RPMI8226 (cell line): ENCODE data around the gene SPOCK3.
"Not testable (repeated sequence)": the region's sequence is repeated elsewhere in the genome, so short reads cannot be mapped to it uniquely, and the experiment has no call there.

Experiments
- DNase-seq: peaks from one replicate; pipeline ENCODE4 v3.0.0-alpha.2; 2015

Gene SPOCK3

DNA sequence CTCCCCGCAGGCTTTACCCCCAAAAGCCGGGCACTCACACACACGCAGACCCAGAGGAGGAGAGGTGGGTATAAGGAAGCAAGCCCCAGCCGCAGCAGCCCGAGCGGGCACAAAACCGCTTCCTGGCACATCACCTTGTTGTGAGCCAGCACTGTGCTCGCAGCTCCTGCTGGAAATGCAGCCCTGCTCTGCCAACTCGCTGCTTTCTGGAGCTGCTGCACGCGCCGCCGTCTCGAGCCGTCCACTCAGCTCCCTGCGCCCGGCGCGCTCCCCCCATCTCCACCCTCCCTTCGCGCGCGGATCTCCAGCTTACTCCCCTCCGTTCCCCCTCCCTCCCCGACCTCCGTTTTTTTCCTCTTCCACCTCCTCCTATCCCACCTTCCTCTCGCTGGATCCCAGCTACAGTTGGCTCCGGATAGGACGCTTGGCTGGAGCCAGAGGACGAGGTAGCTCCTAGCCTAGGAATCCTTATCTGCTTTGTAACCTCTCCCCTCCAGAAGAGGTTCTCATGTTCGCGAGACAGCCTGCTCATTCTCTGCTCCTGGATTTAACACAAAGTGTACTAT lies at the start of gene SPOCK3:
TSS of gene SPOCK3 (minus strand) at position 179 of the 566 bp plus-strand sequence.
- DNase-seq = peak; percentile 4

DNA sequence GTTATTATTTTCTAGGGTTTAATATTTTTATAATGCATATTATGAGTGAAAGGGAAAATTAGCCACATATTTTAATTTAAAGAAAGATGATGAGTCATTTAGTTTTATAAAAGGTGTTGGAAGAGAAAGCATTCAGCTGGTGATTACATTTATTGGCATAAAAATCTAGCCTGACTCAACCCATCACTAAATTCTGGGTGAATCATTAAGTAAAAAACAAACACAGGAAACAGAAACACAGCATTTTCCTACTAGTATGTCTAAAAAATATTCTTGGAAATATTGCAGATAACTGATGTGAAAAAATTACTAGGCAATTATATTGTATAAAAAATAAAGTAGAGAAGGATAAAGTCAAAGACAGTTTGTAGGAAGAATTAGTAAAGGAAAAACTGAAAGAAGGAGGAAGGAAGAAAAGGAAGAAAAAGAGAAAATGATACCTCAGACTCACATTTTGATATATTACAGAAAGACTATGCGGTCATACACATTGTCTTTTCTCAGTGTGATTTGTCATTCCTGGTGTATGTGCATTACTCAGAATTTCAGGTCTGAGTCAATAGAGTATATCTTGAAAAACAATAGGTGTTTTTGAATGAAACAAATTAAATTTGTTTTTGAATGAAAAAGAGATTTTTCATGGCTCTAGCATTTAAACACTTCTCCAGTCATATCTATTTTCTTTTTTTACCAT lies 48.0 kb upstream of the SPOCK3 start:
- DNase-seq = no peak

DNA sequence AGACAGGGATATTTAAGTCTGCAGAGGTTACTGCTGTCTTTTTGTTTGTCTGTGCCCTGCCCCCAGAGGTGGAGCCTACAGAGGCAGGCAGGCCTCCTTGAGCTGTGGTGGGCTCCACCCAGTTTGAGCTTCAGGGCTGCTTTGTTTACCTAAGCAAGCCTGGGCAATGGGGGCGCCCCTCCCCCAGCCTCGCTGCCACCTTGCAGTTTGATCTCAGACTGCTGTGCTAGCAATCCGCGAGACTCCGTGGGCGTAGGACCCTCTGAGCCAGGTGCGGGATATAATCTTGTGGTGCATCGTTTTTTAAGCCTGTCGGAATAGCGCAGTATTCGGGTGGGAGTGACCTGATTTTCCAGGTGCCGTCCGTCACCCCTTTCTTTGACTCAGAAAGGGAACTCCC lies 47.3 kb upstream of the SPOCK3 start:
- DNase-seq = not testable (repeated sequence)

DNA sequence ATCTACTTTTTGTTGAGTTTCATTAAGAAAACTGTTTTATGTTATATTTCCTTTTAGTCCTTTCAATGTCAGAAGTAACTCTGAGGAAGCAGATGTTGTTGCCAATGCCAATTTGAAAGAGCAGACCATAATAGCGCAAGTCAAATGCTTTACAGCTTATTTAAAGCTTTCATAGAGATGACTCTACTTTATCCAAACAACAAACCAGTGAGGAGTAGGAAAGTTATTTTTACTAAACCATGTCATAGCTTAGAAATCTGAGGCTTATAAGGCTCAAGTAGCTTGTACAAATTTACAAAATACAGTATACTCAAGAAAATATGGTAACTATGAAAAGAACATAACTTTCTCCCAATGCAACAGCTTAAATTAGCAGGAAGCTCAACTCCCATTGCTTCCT lies 40.1 kb upstream of the SPOCK3 start:
- DNase-seq = no peak

DNA sequence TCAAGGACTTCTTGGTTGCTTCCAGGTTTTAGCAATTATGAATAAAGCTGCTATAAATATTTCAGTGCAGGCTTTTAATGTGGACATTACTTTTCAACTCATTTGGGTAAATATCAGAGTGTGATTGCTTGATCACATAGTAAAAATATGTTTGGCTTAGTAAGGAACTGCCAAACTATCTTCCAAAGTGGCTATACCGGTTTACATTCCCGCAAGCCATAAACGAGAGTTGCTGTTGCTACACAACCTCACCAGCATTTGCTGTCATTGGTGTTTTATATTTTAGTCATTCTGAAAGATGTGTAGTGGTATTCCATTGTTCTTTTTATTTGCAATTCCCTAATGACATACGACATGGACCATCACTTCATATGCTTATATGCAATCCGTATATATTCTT lies 30.9 kb upstream of the SPOCK3 start:
- DNase-seq = no peak

DNA sequence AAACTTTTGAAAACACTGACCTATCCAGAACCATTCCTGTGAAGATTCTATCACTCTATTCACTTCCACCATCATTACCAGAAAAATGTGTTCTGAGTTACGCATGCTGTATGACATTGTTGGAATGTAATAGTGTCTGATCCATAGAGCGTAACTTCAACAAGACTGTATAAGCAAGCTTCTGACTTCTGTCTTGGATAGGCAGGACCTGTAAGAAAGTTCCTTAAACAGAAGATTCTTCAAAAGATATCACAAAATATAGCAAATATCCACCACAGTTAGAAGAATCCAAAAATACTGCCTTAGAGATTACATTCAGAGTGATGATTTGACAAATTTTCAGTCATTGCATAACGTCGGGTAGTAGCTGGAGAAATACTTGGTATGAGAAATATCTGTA lies 14.0 kb upstream of the SPOCK3 start:
- no peak for DNase-seq

DNA sequence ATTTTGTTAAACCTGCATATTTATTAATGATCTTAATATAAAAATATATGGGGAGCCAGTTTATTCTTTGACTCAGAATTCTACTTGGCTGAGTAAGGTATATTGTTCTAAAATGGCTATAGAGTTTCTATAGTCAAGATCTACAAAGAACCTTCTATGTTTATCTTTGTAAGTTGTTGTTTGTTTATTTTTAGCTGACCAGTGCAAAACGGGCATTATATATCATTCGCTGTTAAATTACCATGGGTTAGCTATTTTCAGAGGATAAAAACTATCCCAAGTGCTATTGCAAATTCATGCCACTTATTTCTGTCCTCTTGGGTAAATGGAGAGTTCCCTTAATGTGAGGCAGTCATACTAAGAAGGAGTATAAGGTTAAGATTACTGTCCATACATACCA lies 5.3 kb upstream of the SPOCK3 start:
- DNase-seq = no peak

DNA sequence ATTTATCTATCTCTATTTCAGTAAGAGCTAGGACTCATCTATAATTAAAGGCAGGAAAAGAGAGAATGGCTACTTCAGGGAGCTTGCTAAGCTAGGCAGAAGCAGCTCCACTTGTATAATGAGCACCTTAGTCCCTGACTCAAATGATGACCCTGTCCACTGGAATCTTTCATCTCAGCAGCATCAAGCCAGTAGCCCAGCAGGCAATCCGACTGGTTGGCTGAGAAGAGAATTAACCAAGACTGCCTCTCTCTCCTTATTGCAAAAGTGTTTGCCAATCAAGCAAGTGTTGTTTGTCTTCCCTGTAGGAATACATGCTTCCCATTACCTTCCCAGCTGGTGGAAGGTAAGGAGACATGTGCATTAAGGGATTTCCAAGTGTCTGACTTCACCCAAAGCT lies 3.9 kb upstream of the SPOCK3 start:
- no peak for DNase-seq

DNA sequence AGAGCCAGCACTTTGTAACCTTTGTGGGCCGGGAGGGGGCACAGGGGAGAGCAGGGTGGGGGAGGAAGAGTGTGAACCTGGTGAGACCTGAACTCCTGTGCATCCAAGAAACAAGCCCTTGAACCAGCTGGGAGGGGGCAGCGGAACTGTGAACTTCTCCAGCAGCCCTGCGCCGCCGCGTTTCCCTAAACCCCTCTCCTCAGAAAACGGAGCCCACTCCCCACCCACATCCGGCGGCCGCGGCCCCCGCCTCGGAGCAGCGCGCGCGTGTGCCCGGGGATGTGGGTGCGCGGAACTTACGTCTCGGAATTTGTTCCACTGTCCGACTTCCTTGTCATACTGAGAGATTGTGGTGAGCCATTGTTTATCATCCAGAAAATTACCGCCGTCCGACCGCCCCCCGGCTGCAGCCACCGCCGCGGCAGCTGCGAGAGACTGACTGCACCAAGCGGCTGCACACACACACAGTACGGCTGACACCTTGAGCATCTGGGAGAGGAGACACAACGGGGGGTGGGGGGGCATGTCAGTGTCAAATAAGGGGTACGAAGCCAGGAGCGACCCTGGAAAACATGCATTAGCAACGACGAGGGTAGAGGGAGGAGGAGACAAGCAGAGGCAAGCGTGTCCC lies 494 bp downstream of the SPOCK3 start:
- no peak for DNase-seq

DNA sequence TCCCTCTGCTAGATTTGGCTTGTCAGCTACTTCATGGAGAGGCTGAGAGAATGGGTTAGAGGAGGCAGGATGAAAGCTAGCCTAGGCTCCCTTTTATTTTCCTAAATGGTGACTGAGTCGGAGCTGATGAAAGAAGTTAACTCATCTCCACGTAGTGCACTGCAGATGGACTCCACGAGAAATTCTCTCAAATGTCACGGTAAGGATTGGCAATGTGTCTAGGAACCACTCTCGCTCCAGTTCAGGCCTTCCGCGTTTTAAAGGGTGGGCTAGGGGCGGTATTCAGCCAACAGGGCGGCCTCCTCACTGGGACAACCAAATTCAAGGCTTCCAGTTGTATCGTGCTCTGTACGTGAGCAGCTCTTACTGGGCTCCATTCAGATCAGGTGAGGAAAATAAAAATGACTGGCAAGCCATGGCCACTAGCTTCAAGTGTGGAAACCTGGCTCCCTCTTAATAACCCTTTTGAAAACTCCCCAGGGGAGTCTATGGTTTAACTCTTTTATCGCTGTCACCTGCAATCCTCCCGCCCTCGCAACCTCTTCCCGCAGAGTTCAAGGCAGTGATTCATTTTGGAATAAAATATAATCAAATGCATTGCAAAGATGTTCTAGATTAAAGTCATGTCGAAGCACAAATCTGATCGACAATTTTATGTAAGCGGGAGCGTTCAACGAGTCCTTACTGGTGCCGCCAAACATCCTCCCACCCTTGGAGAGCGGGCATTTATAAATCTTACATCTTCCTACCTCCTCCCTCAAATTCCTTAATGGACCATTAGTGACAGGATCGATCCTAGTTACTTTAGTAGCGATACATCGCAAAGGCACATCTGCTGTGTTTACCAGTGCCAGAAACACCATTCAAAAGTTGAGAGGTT lies 1.2 kb downstream of the SPOCK3 start:
- DNase-seq = no peak

DNA sequence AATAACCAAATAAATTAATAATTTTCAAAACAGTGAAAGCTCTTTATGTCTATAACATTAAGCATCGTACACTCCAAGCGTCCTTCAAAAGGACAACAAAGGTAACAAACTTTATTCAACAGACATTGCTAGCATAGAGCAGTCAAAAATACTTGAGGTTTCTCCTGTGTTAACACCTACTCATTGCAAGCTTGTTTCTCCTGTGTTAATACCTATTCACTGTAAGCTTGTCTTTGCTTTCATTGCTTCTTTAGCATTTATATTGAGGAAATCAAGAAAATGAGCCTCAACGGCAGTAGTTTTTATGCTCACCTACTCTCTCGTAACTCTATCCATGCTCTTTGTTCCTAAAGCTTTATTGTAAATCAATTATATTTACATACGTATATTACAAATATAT lies 3.5 kb downstream of the SPOCK3 start:
- no peak for DNase-seq

DNA sequence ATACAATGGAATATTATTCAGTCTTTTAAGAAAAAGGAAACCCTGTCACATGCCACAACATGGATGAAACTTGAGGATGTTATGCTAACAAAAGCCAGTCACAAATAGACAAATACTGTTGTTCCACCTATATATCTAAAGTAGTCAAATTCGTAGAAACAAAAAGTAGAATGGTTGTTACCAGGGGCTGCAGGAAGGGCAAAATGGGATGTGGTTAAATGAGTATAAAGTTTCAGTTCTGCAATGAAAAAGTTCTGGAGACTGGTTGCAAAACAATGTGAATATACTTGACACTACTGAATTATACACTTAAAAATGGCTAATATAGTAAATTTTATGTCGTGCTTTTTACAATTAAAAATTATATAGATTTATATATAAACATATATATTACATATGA lies 12.2 kb downstream of the SPOCK3 start:
- DNase-seq = peak; percentile 24

DNA sequence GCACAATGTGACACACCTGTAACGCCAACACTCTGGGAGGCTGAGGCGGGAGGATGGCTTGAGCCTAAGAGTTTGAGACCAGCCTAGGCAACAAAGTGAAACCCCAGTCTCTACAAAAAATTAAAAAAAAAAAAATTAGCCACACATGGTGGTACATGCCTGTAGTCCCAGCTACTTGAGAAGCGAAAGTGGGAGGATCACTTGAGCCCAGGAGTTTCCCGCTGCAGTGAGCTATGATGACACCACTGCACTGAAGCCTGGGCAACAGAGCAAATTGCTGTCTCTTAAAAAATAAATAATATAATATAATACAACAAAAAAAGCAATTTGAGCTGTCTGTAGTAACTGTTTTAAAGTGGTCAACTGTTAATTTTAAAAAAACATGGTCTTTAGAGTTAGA lies 13.2 kb downstream of the SPOCK3 start:
- DNase-seq = peak; percentile 4

DNA sequence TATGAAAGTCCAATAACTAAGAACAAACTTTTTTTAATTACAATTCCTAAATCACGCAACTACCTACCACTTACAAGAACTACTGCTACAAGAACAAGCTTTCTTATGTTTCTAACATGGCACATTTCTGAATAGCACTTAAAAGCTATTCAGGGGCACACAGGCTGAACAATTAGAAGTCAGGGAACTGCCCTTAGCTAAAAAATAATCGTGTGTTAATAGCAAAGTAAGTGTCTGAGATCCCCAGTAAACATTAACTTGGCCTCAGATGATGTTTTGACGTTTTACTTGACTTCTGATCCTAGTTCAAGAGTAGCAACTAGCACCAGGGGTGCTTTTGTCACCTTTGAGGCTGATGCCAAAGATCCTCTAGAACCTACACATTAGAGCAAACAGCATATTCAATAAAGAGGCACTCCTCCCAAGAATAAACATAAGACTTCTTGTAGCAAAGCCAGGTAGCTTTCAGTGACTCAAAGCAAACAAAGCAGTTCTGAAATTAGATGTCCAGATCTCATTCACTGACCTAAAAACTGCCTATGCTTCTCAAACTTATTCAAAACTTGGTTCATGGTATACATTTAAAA lies 16.2 kb downstream of the SPOCK3 start:
- no peak for DNase-seq

DNA sequence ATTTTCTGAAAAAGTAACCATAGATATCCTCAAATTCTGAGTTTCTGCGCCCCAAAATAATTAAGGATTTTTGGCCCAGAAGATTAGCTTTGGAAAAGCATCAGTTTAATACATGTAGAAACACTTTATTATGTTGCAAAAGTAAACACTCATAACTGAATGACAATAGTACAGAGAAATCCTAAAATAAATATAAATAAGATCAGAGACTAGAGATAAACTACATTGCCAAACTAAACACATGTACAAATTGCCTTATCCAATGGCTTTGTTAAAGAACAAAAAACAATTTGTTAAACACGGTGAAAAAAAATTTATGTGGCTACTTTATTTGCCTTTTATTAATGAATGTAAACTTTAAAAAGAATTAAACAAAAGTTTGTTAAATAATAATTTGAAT lies 17.5 kb downstream of the SPOCK3 start:
- DNase-seq = no peak

DNA sequence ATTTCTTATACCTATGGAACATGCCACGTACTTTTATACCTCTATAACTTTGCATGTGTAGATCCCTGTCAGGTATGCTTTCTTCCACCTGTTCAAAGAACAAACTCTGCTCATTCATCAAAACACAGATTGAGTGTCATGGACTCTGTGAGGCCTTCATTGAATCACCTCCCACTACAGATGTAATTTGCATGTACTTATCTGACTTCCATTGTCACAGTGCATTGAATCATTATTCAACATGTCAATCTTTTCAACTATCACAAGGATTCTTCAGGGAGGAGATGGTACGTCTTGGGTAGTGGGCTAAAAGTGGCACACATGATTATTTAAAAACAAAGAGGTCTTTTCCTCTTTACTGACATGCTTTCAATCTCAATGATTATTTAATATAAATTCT lies 24.1 kb downstream of the SPOCK3 start:
- no peak for DNase-seq

DNA sequence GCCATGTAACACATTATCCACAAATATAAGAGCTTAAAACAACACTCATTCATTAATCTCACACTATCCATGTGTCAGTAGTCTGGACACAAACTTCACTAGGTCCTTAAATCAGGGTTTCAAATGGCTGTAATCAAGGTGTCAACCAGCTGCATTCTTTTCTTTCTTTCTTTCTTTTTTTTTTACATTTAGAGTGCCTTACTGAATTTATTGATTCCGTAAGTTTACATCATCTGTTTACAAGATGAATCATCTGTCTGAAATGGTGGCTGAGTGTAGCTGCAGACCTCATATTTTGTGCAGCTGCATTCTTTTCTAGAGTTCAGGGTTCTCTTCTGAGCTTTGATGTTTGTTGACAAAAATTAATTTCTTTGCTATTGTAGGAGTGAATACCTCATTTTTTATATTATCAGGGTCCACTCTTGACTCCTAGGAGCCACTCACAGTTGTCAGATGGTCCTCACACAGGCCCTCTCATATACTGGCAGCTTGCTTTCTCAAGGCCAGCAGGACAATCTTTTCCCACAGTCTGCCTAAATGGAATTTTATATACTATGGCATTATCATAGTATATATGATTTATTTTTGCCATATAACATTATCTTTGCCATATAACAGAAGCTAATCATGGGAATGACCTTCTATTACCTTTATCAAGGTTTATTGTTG lies 37.8 kb downstream of the SPOCK3 start:
- DNase-seq = no peak

DNA sequence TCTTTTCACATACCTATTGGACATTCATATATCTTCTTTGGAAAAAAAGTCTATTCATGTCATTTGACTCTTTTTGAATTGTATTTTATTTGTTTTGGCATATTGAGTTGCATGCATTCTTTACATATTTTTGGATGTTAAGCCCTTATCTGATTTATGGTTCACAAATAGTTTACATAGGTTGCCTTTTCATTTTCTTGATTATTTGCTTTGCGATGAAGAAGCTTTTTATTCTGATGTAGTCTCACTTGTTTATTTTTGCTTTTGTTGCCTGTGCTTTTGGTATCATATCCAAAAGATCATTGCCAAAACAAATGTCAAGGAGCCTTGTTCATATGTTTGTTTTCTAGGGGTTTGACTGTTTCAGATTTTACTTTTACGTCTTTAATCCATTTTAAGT lies 43.9 kb downstream of the SPOCK3 start:
- no peak for DNase-seq

DNA sequence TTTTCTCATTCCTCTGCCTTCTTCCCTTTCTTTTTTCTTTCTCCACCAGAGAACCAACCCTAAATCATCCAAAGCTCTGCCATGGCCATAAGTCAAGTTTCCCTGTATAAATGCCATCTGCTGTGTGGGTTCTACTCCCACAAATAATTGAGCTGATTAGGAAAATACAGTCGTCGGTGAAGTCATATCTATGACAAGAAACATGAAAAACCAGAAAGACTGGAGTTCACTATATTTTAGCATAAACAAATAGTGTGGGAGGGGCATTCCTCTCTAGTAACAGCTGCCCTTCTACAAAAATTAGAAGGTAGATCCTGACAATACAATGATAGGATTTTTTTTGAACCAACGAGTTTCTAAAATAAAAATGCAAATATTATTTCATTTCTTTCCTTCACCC lies 48.8 kb downstream of the SPOCK3 start:
- DNase-seq = no peak

DNA sequence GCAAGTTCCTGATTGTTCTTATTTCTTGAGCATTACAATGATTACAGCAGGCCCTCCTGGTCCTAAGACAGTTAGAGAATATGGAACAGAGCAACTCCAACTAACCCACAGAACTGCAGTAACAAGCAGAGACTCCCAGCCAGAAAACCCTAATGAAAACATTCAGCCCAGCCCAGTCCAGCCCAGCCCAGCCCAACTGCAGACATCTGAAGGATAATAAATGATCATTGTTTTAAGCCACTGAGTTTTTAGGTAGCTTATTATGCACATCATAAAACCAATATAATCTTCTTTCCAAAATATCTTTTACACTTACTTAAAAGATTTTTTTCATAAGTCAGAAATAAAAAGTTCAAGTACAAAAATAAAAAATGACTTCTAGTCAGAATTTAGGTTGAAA lies 51.3 kb downstream of the SPOCK3 start:
- DNase-seq = no peak

DNA sequence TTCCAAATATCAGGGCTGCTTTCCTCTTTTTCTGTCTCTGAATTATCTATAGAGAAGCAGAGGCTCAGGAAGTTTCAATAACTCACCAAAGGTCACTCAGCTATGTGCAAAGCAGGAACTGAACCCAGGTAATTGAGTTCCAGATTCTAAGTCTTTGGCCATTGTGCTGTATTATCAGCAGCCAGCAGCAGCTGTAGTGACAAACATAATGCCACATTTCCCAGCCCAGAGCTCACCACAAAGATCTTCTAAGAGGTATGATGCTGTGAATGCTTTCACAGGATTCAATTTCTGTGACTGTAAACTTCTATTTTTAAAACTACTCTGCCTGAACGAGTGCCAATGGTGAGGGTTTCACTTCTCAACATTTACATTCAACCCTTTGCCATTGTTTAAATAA lies 56.4 kb downstream of the SPOCK3 start:
- DNase-seq = peak; percentile 2

DNA sequence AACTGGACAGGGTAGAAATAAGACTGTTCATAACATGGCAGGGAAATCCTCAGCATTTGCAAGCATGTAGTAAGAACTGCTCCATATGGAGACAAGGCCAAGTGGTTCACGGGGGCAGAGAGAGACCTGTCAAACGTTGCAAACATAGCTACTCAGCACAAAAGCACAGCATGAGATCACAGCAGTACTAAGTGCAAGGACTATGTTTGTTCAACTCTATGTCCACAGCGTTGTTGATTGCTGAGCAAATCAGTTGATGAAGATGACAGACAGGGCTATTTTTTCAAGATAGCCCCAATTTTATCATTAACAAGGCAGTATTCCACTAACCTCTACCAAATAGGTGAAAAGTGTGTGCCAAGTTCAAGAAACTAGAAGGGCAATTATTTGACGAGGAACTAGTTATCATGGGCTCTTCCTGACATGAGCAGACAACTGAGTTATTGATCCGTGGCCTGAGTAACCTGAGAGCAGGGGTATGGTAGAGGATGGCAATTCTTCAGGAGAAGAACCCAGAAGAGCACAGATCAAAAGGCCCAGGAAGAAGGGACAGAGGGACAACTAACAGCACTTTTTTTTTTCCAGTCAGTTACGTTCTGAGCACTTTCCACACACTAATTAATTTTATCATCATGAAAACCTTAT lies 57.4 kb downstream of the SPOCK3 start:
- DNase-seq = no peak
